Liver (tissue), 3 donors: ENCODE data around the gene OR2M2.

ENCODE experiments used
- ATF3 ChIP-seq: IDR thresholded peaks from 2 replicates; pipeline ENCODE4 v1.6.1; 2016; ENCODE audit warnings: antibody characterized with exemption
- CTCF ChIP-seq: fragments of 150-350 bp; IDR thresholded peaks from 2 replicates; pipeline ENCODE4 v1.5.1; 2017; ENCODE audit warnings: improper control_type of control experiment, low read depth, low read length; ENCODE audit not compliant: missing input control
- EGR1 ChIP-seq, 2 donors: IDR thresholded peaks; 2 replicates each; pipeline ENCODE4 v1.6.1; 2016 to 2018; ENCODE audit warnings: antibody characterized with exemption in 2 of 2, low read depth in 2 of 2
- HNF4G ChIP-seq: IDR thresholded peaks from 2 replicates; pipeline ENCODE4 v1.6.1; 2016; ENCODE audit warnings: antibody characterized with exemption
- SP1 ChIP-seq: IDR thresholded peaks from 2 replicates; pipeline ENCODE4 v1.6.1; 2018; ENCODE audit warnings: antibody characterized with exemption, mild to moderate bottlenecking
- TAF1 ChIP-seq: conservative IDR thresholded peaks from 2 replicates; pipeline ENCODE4 v1.6.1; 2016; ENCODE audit warnings: antibody characterized with exemption, mild to moderate bottlenecking
- donor health status: healthy.
- donor health status: healthy.

- TF ChIP-seq TAF1, result no peak
- no peak for TF ChIP-seq SP1
- no peak for TF ChIP-seq CTCF
- TF ChIP-seq ATF3, result no peak
- no peak for TF ChIP-seq EGR1 (IDR thresholded peaks at IDR 0.05; ENCODE audit: low read depth in 2 of 2)
- no peak for TF ChIP-seq HNF4G
These were observed 14.4 kb downstream of the OR2M2 start for GRCh38 chr1:248189026-248189425.
